Epithelial cell of proximal tubule (primary cell): Measurements from ENCODE around the gene GRM5. TPM values are rescaled to one million over a fixed set of nuclear protein-coding genes. Genes with fewer than 3 reads are reported as not detected.
"Not testable (repeated sequence)": the region's sequence is repeated elsewhere in the genome, so short reads cannot be mapped to it uniquely, and the experiment has no call there.

ENCODE experiments used
- DNase-seq: peaks from one replicate; pipeline ENCODE4 v3.0.0-alpha.2; 2011; ENCODE audit warnings: low read depth
- H3K4me3 ChIP-seq: 2 replicates; pipeline ENCODE4 v1.5.1; 2011; ENCODE audit warnings: low read depth, mild to moderate bottlenecking, low read length
- CTCF ChIP-seq: conservative IDR thresholded peaks from 2 replicates; pipeline ENCODE4 v1.5.1; 2012; ENCODE audit warnings: low read depth, mild to moderate bottlenecking, low read length
- total RNA-seq: library from RNA; depleted of rRNA; stranded (reverse); fragments of >200 nt; gene quantifications from 2 replicates; pipeline ENCODE4 v1.2.3, GENCODE V29; 2015

Gene GRM5
- total RNA-seq, 1 donor from 2014 or later, result 0.12 TPM

DNA sequence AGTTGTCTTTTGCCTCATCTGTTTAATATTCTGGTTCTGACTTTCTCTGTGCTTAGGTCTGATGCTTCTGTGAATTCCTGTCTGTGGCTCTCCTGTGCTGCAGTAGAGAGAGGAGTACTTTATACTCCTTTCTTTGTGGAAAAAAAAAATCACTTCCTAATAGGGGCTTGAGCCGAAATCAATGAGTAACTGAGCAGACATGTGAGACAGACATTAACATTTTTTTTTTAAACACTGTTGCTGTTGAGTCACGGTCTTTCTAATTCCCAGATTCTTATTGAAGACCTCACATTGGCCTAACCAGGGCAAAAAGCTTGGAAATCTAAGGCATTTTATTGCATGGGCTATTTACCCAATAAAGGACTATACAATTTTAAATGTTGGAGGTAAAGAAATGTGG, 86.1 kb downstream of the GRM5 start:
- DNase-seq, result peak; percentile 68

GRCh38 chr11:88978992-88979391, 86.8 kb downstream of the GRM5 start:
- not testable (repeated sequence) for H3K4me3 ChIP-seq
- peak; percentile 30 for DNase-seq

More for the DNA sequence above, 86.1 kb downstream of the GRM5 start:
- no peak for TF ChIP-seq CTCF
- H3K4me3 ChIP-seq, result no peak overlapping the region

GRCh38 chr11:88975441-88975840, 90.3 kb downstream of the GRM5 start:
- H3K4me3 ChIP-seq, DNase-seq: not testable (repeated sequence)

- TF ChIP-seq CTCF, result no peak
- no peak overlapping the region for H3K4me3 ChIP-seq
- DNase-seq, result no peak
Measured at GRCh38 chr11:88972210-88972609, 93.6 kb downstream of the GRM5 start.

GRCh38 chr11:88961621-88962020, 104.2 kb downstream of the GRM5 start:
- H3K4me3 ChIP-seq, DNase-seq: not testable (repeated sequence)

- not testable (repeated sequence) for H3K4me3 ChIP-seq, DNase-seq
Measured at GRCh38 chr11:88959857-88960256, 105.9 kb downstream of the GRM5 start.

DNA sequence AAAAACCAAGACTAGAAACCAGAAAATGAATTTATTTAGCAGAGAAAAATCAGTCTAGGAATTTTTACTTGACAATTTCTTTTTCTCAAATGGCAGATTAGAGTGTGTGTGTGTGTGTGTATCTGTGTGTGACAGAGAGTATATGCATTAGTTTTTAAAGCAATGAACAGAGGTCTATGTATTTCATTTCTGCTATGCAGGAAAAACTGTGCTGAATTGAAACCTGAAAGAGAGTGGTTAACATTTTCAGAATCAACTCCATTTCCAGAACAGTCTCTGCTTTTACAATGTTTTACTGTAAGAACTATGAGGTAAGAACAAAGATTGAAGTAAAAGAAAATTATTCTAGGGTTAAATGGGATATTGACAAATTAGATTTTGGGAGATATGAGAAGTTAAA, 114.8 kb downstream of the GRM5 start:
- no peak overlapping the region for H3K4me3 ChIP-seq
- no peak for TF ChIP-seq CTCF
- no peak for DNase-seq

DNA sequence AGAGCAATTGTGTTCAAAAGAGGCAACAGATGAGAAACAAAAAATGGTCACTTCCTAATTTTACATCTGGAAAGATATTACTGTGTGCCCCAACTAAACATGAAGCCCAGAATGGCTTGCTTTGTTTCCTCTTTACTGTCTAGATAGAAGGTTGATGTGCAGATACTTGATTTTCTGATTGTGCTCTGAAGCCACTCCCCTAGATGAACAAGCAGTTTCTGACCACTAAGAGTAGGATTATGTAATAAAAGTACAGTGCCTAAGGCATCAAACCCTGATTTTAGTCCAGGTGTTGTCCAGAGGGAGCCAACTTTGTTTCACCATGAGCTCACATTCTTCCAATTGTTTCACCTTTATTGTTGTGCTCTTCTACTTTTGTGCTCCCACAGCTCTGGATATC, 116.9 kb downstream of the GRM5 start:
- H3K4me3 ChIP-seq, DNase-seq: not testable (repeated sequence)

GRCh38 chr11:88947843-88948572, 117.8 kb downstream of the GRM5 start:
- not testable (repeated sequence) for H3K4me3 ChIP-seq, DNase-seq

- not testable (repeated sequence) for H3K4me3 ChIP-seq, DNase-seq
Measured at GRCh38 chr11:88929665-88930064, 136.1 kb downstream of the GRM5 start.

GRCh38 chr11:88917065-88917464, 148.7 kb downstream of the GRM5 start:
- not testable (repeated sequence) for DNase-seq

More at GRCh38 chr11:88917065-88917464, 148.7 kb downstream of the GRM5 start:
- H3K4me3 ChIP-seq, result not testable (repeated sequence)
